Fibroblast of skin of right quadriceps (primary cell): ENCODE data around the gene TMEM8B.
A peak's percentile ranks its signal among the peaks of the same experiment; 100 is the strongest.
"Not testable (repeated sequence)": the region's sequence is repeated elsewhere in the genome, so short reads cannot be mapped to it uniquely, and the experiment has no call there.

Experiments used
- DNase-seq: peaks from one replicate; pipeline ENCODE4 v3.0.0-alpha.2; 2013

TMEM8B gene

DNA sequence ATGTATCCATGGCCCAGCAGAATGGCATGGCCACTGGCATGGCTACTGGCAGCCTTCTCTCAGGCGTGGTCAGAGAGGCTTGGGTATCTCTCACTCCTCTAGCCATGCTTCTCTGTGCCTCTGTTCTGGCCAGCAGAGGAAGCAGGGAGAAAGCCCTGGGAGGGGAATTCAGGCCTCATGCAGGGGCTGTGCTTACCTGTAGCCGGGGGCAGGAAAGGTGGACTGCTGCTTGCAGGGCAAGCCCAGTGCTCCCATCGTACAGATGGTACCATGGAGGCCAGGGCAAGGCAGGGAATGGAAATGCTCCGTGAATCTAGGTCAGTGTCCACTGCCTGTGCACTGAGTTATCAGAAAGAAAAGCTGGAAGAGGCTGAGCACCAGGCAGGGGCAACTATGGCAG is 38.5 kb downstream of the TMEM8B start:
- no peak for DNase-seq

DNA sequence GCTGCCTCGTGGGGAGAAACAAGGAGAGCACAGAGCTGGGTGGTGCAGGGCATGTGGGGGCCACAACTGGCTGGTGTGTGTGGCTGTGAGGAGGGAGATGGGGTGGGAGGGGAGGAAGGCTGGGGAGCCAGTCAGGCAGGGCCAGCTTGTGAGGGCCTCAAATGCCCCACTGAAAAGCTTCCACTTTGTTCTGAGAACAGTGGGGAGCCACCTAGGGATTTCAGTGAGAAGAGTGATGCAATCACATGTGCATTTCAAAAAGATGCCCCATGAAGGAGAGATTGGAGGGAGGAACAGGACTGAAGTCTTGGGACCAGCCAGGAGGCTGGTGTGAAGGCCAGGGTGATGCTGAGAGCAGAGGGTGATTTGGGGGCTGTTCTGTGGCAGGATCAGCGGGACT is 39.9 kb downstream of the TMEM8B start:
- no peak for DNase-seq

DNA sequence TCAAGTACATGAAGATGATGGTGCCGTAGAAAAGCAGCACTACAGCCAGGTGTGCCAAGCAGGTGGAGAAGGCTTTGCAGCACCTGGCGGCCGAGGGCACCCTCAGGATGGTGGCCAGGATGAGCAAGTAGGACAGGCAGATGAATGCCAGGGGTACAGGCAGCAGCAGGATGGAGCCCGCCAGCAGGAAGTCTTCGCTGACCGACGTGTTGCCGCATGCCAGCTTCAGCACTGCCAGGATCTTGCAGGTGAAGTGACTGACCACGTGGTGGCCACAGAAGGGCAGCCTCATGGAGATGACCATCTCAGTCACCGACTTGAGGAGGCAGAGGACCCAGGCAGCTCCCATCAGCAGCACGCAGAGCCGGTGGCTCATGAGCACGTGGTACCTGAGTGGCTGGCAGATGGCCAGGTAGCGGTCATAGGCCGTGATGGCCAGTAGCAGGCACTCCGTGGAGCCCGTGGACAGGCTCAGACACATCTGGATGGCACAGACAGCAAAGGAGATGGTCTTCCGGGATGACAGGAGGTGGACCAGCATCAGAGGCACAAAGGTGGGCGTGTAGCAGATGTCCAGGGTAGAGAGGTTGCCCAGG is 40.7 kb downstream of the TMEM8B start:
- no peak for DNase-seq

DNA sequence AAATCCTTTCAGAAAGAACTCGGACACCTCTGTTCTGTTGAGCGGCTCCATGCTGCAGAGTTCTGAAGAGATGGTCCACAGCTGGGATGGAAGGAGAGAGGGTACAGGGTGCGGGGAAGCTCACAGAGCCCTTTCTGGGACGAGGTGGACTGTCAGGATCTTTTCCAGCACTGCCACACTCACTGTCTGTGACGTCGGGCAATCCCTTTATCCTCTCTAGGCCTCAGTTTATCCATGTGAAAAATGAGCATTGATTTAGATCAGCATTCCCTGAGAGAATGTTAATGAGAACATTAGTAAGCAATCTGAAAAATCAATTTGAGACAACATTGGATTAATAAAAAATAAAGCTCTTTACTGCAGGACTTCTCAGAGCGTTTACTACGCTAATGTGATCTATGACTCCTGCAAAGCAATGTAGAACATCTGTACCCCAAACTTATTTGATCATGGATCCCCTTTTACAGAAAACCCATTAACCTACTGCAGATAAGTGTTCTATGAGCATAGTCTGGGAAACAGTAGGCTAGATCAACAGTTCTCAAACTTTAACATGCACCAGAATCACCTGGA is 41.4 kb downstream of the TMEM8B start, which contains the start of gene OR13J1:
TSS of gene OR13J1 (minus strand) at position 51 of the 573 bp plus-strand sequence. CDS start at position 51, 0 bp downstream.
- no peak for DNase-seq

DNA sequence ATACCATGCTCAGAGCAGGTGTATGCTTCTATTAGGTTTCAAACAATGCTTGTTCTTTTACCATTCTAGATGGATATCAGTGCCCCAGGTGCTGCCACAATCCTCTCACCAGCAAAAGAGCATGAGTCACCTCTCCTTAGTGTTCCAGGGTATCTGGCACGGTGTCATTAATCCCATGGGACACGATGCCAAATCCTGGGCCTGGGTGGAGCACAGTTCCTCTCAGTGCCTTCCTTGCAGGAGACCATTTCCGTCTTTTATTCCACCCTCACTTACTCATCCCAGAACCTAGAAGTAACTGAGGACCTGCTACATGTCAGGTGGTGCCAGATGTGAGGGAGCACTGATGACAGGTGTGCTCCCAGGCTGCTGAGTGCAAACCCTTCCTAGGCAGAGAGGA is 42.5 kb downstream of the TMEM8B start:
- DNase-seq, result no peak

DNA sequence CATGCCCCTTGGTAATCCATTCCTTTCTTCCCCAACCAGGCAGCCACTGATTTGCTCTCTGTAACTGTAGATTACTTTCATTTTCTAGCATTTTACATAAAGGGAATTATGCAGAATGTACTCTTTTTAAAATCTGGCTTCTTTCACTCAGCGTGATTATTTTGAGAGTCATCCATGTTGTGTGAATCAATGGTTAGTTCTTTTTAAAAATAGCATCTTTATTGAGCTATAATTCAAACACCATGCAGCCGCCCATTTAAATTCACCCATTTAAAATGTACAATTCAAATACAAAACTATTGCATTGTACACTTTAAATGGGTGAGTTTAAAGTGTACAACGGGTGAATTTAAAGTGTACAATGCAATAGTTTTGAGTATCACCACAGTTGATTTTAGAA is 43.5 kb downstream of the TMEM8B start:
- DNase-seq, result no peak

DNA sequence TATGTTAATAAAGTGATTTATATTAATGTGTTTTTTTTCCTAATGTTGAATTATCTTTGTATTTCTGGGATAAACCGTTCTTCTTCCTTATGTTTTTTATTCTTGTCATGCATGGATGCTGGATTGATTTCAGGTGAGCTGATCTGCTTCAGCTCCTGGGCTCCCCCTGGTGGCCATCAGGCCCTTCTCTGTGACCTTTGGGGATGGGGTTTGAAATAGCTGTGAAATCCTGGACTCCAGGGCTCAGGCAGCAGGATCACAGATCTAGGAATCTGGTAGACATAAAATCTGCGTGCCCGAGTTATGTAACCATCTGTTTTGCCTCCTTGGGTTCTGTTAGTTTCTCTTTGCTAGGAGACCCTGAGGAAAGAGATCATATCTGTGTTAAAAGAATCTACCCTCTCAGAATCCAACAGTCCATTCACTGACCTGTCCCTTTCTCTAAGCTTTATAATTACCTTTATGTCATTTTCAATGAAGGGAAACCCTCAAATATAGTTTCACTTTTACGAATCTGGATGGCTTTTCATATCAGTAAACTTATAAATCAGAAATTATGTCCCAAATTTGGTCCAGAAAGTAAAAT is 53.3 kb downstream of the TMEM8B start:
- DNase-seq, result peak; percentile 62

DNA sequence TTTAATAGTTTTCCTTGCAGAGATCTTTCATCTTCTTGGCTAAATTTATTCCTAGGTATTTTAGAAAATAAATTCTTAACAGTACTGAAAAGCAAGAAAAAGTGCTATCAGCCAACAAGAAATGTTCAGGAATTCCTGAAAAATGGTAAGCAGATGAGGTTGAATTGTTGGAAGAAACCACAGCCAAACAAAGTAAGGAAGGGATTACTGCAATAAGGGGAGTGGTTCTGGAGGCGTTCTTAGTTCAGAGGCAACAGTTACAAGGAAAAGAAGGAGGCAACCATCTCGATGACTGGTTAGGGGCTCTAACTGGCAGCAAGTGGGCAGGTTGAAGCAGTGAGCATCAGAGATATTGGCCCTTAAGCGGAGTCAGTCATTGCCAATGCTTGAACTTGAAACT is 54.0 kb downstream of the TMEM8B start:
- peak; percentile 26 for DNase-seq

DNA sequence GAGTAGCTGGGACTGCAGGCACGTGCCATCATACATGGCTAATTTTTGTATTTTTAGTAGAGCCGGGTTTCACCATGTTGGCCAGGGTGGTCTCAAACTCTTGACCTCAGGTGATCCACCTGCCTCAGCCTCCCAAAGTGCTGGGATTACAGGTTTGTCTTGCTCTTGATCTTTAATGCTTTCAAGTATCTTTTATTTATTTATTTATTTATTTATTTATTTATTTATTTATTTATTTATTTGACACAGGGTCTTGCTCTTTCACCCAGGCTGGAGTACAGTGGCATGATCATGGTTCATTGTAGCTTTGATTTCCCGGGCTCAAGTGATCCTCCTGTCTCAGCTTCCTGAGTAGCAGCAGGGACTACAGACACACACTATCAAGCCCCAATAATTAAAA is 55.9 kb downstream of the TMEM8B start:
- not testable (repeated sequence) for DNase-seq

DNA sequence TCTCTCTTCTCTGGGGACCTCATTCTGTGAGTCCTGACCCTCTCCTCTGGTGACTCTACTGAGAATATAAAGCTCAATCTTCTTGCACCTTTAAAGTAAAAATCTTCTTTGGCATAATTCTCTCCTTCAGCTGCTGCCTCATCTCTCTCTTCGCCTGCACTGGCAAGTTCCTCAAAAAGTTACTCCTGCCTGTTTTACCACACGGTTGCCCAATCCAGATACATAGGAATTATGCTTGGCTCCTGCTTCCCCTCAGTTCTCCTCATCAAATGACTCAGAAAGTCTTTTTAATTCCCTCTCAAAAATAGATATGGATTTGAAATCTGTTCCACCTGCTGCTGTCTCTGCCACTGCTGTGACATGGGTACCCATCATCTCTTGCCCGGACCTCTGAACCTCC is 62.6 kb downstream of the TMEM8B start:
- DNase-seq, result no peak

DNA sequence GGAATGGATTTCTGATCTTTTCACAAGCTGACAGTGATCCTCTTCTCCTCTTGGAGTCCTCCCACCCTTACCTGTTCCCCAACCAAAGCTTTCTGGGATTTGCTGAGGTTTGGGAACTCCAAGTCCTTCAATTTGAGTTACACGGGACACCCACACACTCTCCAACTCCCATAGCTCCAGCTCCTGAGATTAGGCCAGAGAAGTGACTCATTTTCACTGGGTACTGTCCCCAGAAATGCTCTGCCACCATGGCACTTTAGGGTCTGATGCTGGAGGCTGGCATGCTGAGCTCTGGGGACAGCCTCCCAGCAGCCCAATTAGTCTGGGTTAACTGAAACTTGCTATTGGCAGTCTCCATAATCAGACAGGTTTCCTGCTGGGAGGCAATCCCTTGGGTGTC is 63.0 kb downstream of the TMEM8B start:
- DNase-seq, result no peak

DNA sequence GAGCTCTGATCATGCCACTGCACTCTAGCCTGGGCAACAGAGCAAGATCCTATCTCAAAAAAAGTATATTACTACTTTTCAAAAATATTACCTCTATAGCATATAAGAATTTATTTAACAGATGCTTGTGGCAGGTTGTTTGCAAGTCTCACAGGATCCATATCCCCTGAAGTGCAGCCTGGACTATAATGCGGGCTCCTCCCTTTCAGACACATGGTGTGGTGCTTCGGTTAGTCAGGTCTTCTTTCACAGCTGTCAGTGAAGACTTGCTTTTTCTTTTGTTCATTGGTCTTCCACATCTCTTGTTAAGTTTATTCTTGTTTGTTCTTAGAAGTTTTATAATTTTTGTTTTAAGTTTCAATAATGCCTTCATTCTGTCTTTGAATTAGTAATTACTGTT is 67.5 kb downstream of the TMEM8B start:
- DNase-seq, result no peak

DNA sequence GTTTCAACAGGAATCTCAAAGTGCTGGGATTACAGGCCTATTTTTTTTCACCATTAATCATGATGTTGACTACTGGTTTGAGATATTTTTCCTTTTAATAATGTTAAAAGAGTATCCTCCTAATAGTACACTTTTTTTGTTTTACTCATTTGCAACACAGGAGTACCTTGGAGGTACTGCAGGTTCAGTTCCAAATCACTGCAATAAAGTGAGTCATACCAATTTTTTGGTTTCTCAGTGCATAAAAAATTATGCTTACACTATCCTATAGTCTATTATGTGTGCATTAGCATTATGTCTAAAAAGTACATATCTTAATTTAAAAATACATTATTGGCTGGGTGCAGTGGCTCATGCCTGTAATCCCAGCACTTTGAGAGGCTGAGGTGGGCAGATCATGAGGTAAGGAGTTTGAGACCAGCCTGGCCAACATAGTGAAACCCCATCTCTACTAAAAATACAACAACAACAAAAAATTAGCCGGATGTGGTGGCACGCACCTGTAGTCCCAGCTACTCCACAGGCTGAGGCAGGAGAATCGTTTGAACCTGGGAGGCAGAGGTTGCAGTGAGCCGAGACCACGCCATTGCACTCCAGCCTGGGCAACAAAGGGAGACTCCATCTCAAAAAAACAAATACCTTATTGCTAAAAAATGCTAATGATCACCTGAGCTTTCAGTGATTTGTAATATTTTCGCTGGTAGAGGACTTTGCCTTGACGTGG is 68.5 kb downstream of the TMEM8B start:
- DNase-seq, result not testable (repeated sequence)

DNA sequence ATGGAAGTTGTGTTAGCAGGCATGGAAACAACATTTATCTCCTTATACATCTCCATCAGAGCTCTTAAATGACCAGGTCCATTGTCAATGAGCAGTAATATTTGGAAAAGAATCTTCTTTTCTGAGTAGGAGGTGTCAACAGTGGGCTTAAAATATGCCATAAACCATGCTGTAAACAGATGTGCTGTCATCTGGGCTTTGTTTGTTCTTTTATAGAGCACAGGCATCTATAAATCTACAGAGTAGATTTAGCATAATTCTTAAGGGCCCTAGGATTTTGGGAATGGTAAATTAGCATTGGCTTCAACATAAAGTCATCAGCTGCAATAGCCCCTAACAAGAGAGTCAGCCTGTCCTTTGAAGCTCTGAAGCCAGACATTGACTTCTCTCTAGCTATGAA is 69.3 kb downstream of the TMEM8B start:
- DNase-seq, result no peak

DNA sequence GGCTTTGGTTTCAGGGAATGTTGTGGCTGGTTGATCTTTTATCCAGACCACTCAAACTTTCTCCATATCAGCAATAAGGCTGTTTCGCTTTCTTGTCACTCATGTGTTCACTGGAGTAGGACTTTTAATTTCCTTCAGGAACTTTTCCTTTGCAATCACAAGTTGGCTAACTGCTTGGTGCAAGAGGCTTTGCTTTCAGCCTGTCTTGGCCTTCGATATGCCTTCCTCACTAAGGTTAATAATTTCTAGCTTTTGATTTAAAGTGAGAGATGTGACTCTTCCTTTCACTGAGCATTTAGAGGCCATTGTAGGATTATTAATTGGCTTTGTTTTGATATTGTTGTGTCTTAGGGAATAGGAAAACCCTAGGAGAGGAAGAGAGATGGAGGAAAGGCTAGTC is 70.0 kb downstream of the TMEM8B start:
- no peak for DNase-seq

DNA sequence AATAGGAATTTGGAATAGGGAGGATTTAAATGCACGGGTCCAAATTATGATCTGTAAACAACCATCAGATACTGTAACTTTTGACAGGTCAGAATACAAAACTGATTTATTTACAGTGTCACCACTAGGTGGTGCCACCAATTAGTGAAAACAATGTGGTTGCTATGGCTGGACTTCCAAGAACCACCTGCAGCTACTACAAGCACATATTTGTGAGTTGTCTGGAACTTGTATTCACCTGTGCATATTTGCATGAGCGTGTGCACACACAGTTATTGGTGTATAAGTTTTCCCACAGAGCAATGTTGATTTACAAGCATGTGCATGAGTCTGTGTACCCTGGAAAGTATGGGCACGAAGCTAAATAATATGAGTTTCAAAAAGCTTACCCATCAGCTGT is 74.0 kb downstream of the TMEM8B start:
- DNase-seq, result peak; percentile 57

DNA sequence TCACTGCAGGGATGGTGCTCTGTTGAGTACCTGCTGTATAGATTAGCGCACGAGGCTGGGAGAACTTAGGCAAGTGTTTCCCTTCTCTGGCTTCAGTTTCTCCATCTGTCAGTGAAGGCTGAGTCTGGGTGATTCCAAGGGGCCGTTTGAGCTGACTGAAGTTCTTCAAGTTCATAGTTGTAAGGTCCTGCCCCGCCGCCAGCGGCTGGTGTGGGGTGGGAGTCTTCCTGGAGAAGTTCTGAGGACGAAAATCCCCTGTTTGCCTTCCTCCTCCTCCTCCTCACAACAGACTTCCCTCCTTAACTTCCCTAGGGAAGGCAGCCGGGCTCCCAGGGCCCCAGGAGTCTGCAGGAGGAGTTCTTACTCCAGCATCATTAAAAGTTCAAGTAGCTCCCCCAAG is 75.3 kb downstream of the TMEM8B start:
- no peak for DNase-seq

DNA sequence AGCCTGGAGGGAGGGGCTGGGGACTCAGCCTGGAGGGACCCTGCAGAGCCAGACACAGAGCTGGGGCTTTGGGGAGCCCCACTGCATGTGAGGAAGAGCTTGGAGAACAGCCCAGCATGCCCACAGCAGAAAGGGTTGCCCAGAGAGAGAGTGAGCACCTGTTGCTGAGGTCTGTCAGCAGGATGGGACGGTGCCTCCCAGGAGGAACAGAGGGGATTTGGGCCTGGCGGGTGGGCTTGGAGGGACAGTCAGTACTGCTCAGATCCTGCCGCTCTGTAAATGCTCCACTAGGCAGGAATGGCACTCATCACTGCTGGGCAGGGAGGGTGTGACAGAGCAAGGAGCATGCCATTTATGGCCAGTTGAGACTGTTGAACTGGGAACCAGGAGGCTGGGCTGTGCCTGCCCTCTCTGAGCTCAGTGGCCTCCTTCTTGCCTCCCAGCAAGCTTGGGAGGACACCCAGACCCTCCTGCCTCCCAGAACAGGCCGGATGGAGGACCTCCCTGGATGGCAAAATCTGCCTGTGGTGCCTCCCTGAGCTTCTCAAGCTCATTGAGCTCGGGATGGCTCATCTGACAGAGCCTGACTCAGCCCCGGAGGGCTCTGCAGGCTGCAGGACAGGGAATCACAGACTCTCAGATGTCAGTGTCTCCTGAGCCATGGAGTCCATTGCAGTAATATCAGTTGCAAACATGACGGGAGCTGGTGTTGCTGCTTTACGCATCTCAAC is 76.2 kb downstream of the TMEM8B start:
- DNase-seq, result peak; percentile 54

DNA sequence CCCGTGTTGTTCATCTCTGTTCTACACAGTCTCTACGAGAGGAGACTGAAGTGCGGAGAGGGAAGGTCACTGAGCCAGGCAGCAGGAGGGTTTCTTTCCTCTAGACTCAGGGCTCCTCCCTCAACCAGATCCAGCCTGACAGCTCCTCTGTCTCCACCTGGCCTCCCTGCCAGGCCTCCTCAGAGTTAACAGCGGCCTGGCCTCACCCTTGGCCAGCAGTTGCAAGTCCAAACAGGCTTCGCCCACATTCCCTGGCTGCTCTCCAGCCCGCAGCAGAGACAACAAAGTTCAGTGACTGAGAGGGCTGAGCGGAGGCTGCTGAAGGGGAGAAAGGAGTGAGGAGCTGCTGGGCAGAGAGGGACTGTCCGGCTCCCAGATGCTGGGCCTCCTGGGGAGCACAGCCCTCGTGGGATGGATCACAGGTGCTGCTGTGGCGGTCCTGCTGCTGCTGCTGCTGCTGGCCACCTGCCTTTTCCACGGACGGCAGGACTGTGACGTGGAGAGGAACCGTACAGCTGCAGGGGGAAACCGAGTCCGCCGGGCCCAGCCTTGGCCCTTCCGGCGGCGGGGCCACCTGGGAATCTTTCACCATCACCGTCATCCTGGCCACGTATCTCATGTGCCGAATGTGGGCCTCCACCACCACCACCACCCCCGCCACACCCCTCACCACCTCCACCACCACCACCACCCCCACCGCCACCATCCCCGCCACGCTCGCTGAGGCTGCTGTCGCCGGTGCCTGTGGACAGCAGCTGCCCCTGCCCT is 77.1 kb downstream of the TMEM8B start, which contains the start of gene HRCT1:
TSS of gene HRCT1 (plus strand) at position 291 of the 768 bp plus-strand sequence. CDS start at position 377, 86 bp downstream.
- DNase-seq, result peak; percentile 90

DNA sequence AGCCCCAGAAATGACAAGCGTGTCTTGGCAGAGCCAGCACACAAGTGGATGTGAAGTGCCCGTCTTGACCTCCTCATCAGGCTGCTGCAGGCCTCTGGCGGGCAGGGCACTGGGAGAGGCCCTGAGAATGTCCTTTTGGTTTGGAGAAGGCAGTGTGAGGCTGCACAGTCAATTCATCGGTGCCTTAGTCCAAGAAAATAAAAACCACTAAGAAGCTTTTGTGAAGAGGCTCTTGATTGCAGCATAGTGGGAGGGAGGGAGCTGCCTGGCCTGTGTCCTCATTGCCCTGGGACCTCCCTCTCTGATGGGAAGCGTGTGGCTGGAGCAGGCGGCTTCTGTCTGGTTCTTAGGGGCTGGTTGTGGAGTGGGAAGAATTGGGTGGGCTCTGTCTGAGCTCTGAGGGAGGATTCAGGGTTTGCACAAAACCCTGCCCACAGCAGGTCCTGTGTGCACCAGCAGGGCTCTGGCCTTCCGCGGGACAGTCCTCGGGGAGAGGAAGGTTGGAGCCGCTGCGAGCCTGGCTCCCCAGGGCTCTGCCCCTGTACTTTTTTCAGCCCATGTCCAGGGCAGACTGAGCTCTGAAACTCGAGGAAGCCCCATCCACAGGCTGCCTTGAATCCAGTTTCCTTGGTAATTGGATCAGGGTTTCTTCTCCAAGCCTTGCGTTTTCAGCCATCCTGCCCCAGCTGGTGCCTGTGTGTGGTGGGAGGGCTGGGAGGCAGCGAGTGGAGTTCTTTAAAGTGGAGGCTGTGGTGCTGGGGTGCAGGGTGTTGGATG is 78.1 kb downstream of the TMEM8B start:
- DNase-seq, result peak; percentile 77

DNA sequence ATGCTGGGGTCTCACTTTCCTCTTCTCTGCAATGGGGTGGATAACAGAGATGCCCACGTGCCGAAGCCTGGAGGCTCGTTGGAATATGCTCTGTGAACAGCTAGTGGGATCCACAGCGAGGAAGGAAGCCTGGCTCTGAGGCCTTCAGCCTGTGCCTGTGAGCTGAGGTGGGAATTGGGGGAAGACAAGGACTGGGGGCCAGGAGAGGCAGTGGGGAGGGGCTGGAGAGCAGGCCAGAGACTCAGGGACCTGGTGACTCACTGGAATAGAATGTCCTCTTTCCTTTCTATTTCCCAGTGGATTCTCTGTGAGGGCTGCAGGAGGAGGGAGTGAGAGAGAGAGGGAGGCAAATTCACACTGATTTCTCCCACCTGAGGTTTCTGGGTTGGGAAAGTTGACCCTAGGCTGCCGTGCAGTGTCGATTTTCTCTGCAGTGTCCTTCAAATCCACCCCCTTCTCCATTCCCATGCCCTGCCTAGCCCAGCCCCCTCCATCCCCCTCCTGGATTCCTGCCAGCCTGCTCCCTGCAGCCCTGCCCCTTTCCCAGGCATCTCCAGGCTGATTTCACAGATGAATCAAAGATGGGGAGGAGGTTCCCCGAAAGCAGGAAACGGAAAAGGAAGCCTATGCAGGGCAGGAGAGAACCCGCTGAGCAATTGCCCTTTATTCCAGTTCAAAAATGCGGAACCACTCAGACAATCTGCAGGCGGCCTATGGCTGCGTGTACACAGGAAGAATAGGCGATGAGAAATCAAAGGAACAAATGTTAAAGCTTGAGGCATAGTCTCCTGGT is 78.9 kb downstream of the TMEM8B start:
- DNase-seq, result peak; percentile 97
